Heart right ventricle (tissue), 16 donors: Measurements from ENCODE around the gene FBL. TPM values are rescaled to one million over a fixed set of nuclear protein-coding genes. Genes with fewer than 3 reads are reported as not detected.

Source experiments
- ATAC-seq, 8 donors: fragments of 200-7000 bp; cut with Tn5 transposase; one replicate each; pipeline ENCODE4 v1.9.1; 2020; ENCODE audit warnings: mild to moderate bottlenecking in 8 of 8, moderate library complexity in 8 of 8, moderate number of reproducible peaks in 1 of 8
- DNase-seq, 2 donors: peaks; one replicate each; pipeline ENCODE4 v3.0.0-alpha.2; 2020
- H3K27ac ChIP-seq, 10 donors: fragments of 200-600 bp; sonication (generic) in 2 of 10; one replicate each; pipeline versions ENCODE4 v1.5.0 to v1.8.0; 2020 to 2022; ENCODE audit warnings: mild to moderate bottlenecking in 3 of 10
- H3K27me3 ChIP-seq, 7 donors: fragments of 200-600 bp; one replicate each; pipeline ENCODE4 v1.8.0; 2021 to 2022; ENCODE audit warnings: mild to moderate bottlenecking in 2 of 7
- H3K36me3 ChIP-seq, 9 donors: fragments of 200-600 bp; sonication (generic) in 1 of 9; one replicate each; pipeline versions ENCODE4 v1.5.0 to v1.8.0; 2020 to 2022; ENCODE audit warnings: mild to moderate bottlenecking in 2 of 9
- H3K4me1 ChIP-seq, 9 donors: fragments of 200-600 bp; sonication (generic) in 1 of 9; one replicate each; pipeline versions ENCODE4 v1.5.0 to v1.8.0; 2020 to 2022; ENCODE audit warnings: mild to moderate bottlenecking in 4 of 9
- H3K4me3 ChIP-seq, 10 donors: fragments of 200-600 bp; sonication (generic) in 2 of 10; one replicate each; pipeline versions ENCODE4 v1.5.0 to v1.8.0; 2020 to 2022; ENCODE audit warnings: mild to moderate bottlenecking in 7 of 10, moderate library complexity in 2 of 10
- H3K9me3 ChIP-seq, 11 donors: fragments of 200-600 bp in 10 of 11; sonication (generic) in 2 of 11; one replicate each; pipeline versions ENCODE4 v1.5.0 to v1.8.0; 2013 to 2022; ENCODE audit warnings: mild to moderate bottlenecking in 2 of 11, control low read depth in 1 of 11, moderate library complexity in 1 of 11
- WGBS, 2 donors: extraction: QIAGEN DNeasy Blood & Tissue Kit; methylation state at CpG; one replicate each; pipeline ENCODE4 v1.1.7; 2013; ENCODE audit warnings: inconsistent platforms in 1 of 2; 5-methylcytosine and 5-hydroxymethylcytosine counted together
- intact Hi-C, 10 donors: fragments of 100-400 bp; cut with DNase I; formaldehyde crosslinking; loops; one replicate each; pipeline versions ENCODE4 v1.11.1 to v1.14.2; 2022
- polyA plus RNA-seq, 2 donors: library from polyadenylated mRNA; stranded (reverse); fragments of 200-250 nt; gene quantifications; one replicate each; pipeline ENCODE4 v1.2.3, GENCODE V29; 2013
- total RNA-seq, 10 donors: library from RNA; stranded (reverse); fragmentation: NEBNext Ultra II Directional in 3 of 10; extraction: Animal tissue kit (Norgen Biotek cat#: 25700) in 3 of 10; gene quantifications; one replicate each; pipeline versions ENCODE4 v1.2.1 to v1.2.4, GENCODE V29; 2021 to 2023
- TF ChIP-seq, protein P1 (sequence below), 9 donors: fragments of 200-600 bp; sonication (generic) in 2 of 9; IDR thresholded peaks; one replicate each; pipeline versions ENCODE4 v1.5.0 to v1.8.0; 2021 to 2022; ENCODE audit warnings: antibody characterized with exemption in 9 of 9, mild to moderate bottlenecking in 5 of 9, moderate library complexity in 1 of 9
- donor health status: Arrhythmogenic right ventricular cardiomyopathy.
- donor health status: ischemic (EF 13 %, LVEDD 7.1; RV severe dilation, severe dysfunction).
- donor health status: healthy with polysubstance abuse.
- donor health status: DM: no; HTN: yes; CAD: no.
- donor health status: DM: no; HTN: no; CAD: no.
- donor health status: ischemic (EF 25% LVEDD 6.9; RV normal size, moderate dysfunction).
- donor health status: ischemic (EF 25% LVEDD 5.7; RV mildly dilated, moderate dysfunction).
- donor health status: healthy.
- donor health status: DM: yes; HTN: yes; CAD: no.
- donor health status: Ischemic cardiomyopathy.
- donor health status: ischemic (EF 35%, LVEDD 5.7; RV mildly dilated, moderate dysfunction).
- donor health status: nonischemic (EF 11% LVEDD 7.7; RV severe dilation, severe dysfunction).
- donor health status: DM: yes; HTN: yes; CAD: no.
- donor health status: PGD.
- donor health status: ischemic (EF 29% LVEDD 5.4; RV normal size, mild dysfunction).
- donor health status: nonischemic (EF 23%, LVEDD 6.1; RV moderate dilation, normal function).

FBL gene
- total and polyA plus RNA-seq, 12 donors: 52.7 to 192 (median 73.9) TPM

DNA sequence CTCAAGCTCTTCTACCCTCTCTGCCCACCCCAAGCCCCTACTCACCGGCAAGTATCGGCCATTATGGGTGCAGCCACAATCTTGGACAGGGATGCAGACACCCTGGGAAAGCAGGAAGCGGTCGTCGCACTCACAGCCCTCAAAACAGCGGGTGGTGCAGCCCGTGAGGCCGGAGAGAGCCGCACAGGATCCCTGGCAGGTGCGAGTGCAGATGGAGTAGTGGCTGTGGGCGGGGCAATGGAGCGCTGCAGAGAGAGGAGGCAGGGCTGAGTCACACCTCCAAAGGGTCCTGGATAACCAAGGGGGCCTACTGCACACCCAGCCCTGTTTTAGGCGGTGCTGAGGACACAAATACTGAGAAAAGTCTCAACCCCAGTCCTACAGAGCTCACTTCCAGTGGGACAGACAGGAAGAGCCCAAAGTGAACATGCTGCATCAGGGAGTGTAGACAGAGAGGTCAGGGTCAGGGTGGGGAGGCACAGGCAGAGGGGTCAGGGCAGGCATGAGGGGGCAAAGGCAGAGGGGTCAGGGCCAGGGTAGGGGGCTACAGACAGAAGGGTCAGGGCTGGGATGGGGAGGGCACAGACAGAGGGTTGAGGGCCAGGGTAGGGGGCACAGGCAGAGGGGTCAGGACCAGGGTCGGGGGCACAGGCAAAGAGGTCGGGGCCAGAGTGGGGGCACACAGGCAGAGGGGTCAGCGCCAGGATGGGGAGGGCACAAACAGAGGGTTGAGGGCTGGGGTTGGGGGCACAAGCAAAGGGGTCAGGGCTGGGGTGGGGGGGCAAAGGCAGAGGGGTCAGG lies 24.2 kb upstream of the FBL start:
- no peaks in the 10 kb centered on the region for H3K9me3 ChIP-seq
- ATAC-seq: no peak

DNA sequence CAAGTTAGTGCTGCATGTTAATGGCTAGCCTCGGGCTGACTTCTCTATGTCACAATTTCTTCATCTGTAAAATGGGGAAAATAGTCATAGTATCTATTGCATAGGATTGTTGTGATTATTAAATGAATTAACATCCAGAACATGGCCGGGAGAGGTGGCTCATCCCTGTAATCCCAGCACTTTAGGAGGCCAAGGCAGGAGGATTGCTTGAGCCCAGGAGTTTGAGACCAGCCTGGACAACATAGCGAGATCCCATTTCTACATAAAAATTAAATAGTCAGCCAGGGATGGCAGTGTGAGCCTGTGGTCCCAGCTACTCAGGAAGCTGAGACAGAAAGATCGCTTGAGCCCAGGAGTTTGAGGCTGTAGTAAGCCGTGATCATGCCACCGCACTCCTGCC lies 21.8 kb upstream of the FBL start:
- intact Hi-C loops: no loop called here
- H3K9me3 ChIP-seq: no peaks in the 10 kb centered on the region
- TF ChIP-seq, protein P1, sequence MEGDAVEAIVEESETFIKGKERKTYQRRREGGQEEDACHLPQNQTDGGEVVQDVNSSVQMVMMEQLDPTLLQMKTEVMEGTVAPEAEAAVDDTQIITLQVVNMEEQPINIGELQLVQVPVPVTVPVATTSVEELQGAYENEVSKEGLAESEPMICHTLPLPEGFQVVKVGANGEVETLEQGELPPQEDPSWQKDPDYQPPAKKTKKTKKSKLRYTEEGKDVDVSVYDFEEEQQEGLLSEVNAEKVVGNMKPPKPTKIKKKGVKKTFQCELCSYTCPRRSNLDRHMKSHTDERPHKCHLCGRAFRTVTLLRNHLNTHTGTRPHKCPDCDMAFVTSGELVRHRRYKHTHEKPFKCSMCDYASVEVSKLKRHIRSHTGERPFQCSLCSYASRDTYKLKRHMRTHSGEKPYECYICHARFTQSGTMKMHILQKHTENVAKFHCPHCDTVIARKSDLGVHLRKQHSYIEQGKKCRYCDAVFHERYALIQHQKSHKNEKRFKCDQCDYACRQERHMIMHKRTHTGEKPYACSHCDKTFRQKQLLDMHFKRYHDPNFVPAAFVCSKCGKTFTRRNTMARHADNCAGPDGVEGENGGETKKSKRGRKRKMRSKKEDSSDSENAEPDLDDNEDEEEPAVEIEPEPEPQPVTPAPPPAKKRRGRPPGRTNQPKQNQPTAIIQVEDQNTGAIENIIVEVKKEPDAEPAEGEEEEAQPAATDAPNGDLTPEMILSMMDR (IDR thresholded peaks at IDR 0.05): no peak
- H3K4me3 ChIP-seq: no peak overlapping the region
- DNase-seq (no peak), ATAC-seq (no peak)
- no peaks in the 10 kb centered on the region for H3K36me3 ChIP-seq
- WGBS, 2 donors: 94 to 96% methylated on average over 6 of the region's 6 CpGs
- H3K27ac ChIP-seq: no peak overlapping the region
- H3K27me3 ChIP-seq: no peaks in the 10 kb centered on the region
- H3K4me1 ChIP-seq: no peaks in the 10 kb centered on the region

More for the DNA sequence above, 24.2 kb upstream of the FBL start:
- WGBS, 2 donors: 40% methylated on average over 16 of the region's 16 CpGs
- TF ChIP-seq, protein P1 (IDR thresholded peaks at IDR 0.05): no peak
- H3K36me3 ChIP-seq: no peaks in the 10 kb centered on the region
- intact Hi-C loops: no loop called here
- H3K4me3 ChIP-seq: no peak overlapping the region
- H3K27ac ChIP-seq: no peak overlapping the region
- no peak for DNase-seq
- H3K27me3 ChIP-seq: peaks cover 0 to 1% (median 0%) of the 10 kb centered on the region in 7 donors
- no peaks in the 10 kb centered on the region for H3K4me1 ChIP-seq

GRCh38 chr19:39867133-39867532 lies 21.0 kb upstream of the FBL start:
- ATAC-seq: no peak
- WGBS, 2 donors: 90 to 98% methylated on average over 2 of the region's 2 CpGs
- H3K27ac ChIP-seq: no peak overlapping the region

DNA sequence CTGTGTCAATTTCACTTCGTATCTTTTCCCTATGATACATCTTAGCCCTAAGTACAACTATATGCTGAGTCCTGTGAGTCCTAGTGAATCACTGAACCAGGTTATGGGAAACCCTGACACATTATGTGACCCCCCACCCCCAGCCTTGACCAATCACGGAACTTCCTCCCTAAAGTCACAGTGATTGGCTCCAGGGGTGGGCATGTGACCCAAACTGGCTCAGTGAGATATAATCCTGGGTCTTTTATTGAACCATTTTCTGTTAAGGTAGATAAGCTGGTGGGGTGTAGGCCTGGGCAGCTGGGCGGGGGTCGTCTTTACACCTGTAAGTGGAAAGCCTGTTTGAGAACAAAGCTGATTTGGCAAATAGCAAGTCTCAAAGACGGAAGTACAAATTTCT lies 19.8 kb upstream of the FBL start:
- ATAC-seq (no peak), DNase-seq (no peak)
- no peak overlapping the region for H3K27ac ChIP-seq
- WGBS, 2 donors: 81 to 82% methylated on average over 5 of the region's 5 CpGs
- H3K4me1 ChIP-seq: no peaks in the 10 kb centered on the region
- no peaks in the 10 kb centered on the region for H3K36me3 ChIP-seq
- H3K27me3 ChIP-seq: no peaks in the 10 kb centered on the region
- TF ChIP-seq, protein P1 (IDR thresholded peaks at IDR 0.05): no peak
- H3K4me3 ChIP-seq: no peak overlapping the region
- intact Hi-C loops: no loop called here
- no peaks in the 10 kb centered on the region for H3K9me3 ChIP-seq

More at GRCh38 chr19:39867133-39867532, 21.0 kb upstream of the FBL start:
- TF ChIP-seq, protein P1 (IDR thresholded peaks at IDR 0.05): no peak
- Histone ChIP-seq H3K36me3 (no peaks in the 10 kb centered on the region), H3K9me3 (no peaks in the 10 kb centered on the region), H3K4me3 (no peak overlapping the region), H3K27me3 (no peaks in the 10 kb centered on the region), H3K4me1 (no peaks in the 10 kb centered on the region)
- intact Hi-C loops: no loop called here
- DNase-seq: no peak
